Spinal cord (tissue), 10 donors: ENCODE measurements around the gene HSPA5. TPM values are rescaled to one million over a fixed set of nuclear protein-coding genes. Genes with fewer than 3 reads are reported as not detected.
"Not testable (repeated sequence)": the region's sequence is repeated elsewhere in the genome, so short reads cannot be mapped to it uniquely, and the experiment has no call there.

ENCODE experiments used
- DNase-seq, 6 donors: peaks; one replicate each; pipeline versions ENCODE4 v3.0.0 to v3.0.0-alpha.2; 2013 to 2015; ENCODE audit warnings: low spot score in 6 of 6, low read depth in 4 of 6
- H3K27ac ChIP-seq: one replicate; pipeline ENCODE4 v1.5.1; 2013; ENCODE audit warnings: low read depth, low read length, control low read depth
- H3K27me3 ChIP-seq: one replicate; pipeline ENCODE4 v1.6.1; 2013; ENCODE audit warnings: low read length; ENCODE audit not compliant: control insufficient read depth, insufficient read depth
- H3K36me3 ChIP-seq: one replicate; pipeline ENCODE4 v1.6.1; 2013; ENCODE audit warnings: low read length; ENCODE audit not compliant: control insufficient read depth, insufficient read depth
- H3K4me1 ChIP-seq: one replicate; pipeline ENCODE4 v1.6.1; 2013; ENCODE audit warnings: low read length; ENCODE audit not compliant: control insufficient read depth, insufficient read depth
- H3K4me3 ChIP-seq: one replicate; pipeline ENCODE4 v1.5.1; 2013; ENCODE audit warnings: low read depth, low read length, control low read depth
- H3K9me3 ChIP-seq: one replicate; pipeline ENCODE4 v1.6.1; 2013; ENCODE audit warnings: low read length; ENCODE audit not compliant: control insufficient read depth, insufficient read depth
- WGBS: methylation state at CpG from one replicate; pipeline ENCODE4 v1.1.5; 2013; ENCODE audit warnings: missing lambda C conversion rate; ENCODE audit not compliant: insufficient coverage; 5-methylcytosine and 5-hydroxymethylcytosine counted together
- long read RNA-seq, 4 donors: transcript quantifications; one replicate each; lab custom pipeline, GENCODE V29; 2026
- polyA plus RNA-seq, 2 donors: library from polyadenylated mRNA; unstranded; fragments of 120-200 nt; gene quantifications; one replicate each; pipeline ENCODE4 v1.2.1, GENCODE V29; 2013; ENCODE audit not compliant: insufficient read length in 2 of 2
- total RNA-seq, 2 donors: library from RNA; depleted of rRNA in 1 of 2; stranded (reverse); fragments of 120-200 nt in 1 of 2; fragments of >200 nt in 1 of 2; gene quantifications; one replicate each; pipeline versions ENCODE4 v1.2.3 to v1.2.4, GENCODE V29; 2013 to 2014
- donor health status: healthy.

The HSPA5 gene
- total RNA-seq, result 10 to 100 TPM; 65.0 to 86.9 TPM
- 100 to 1,000 TPM; 198 TPM for polyA plus RNA-seq
- long read RNA-seq, donor 1, transcript HSPA5-201 (8 exons, 3,908 nt), result major isoform, 105 of 161 reads
- long read RNA-seq, donor 1, partial matches to known transcripts, result 56 of 161 reads
- long read RNA-seq, donor 1, other reads (novel, unspliced or antisense), result 0 of 161 reads
- long read RNA-seq, donor 2, transcript HSPA5-201 (8 exons, 3,908 nt), result major isoform, 44 of 49 reads
- long read RNA-seq, donor 2, partial matches to known transcripts, result 5 of 49 reads
- long read RNA-seq, donor 2, other reads (novel, unspliced or antisense), result 0 of 49 reads
- long read RNA-seq, donor 3, transcript HSPA5-201 (8 exons, 3,908 nt), result major isoform, 48 of 90 reads
- long read RNA-seq, donor 3, partial matches to known transcripts, result 42 of 90 reads
- long read RNA-seq, donor 3, other reads (novel, unspliced or antisense), result 0 of 90 reads
- long read RNA-seq, donor 4, transcript HSPA5-201 (8 exons, 3,908 nt), result major isoform, 105 of 270 reads
- long read RNA-seq, donor 4, partial matches to known transcripts, result 165 of 270 reads
- long read RNA-seq, donor 4, other reads (novel, unspliced or antisense), result 0 of 270 reads

- WGBS, result under 1% methylated on average over 59 of the region's 59 CpGs
Measured at GRCh38 chr9:125241000-125241862, at the start of gene HSPA5. HSPA5 (minus strand) TSS chr9:125241343; CDS start chr9:125241126, 217 bp downstream.

DNA sequence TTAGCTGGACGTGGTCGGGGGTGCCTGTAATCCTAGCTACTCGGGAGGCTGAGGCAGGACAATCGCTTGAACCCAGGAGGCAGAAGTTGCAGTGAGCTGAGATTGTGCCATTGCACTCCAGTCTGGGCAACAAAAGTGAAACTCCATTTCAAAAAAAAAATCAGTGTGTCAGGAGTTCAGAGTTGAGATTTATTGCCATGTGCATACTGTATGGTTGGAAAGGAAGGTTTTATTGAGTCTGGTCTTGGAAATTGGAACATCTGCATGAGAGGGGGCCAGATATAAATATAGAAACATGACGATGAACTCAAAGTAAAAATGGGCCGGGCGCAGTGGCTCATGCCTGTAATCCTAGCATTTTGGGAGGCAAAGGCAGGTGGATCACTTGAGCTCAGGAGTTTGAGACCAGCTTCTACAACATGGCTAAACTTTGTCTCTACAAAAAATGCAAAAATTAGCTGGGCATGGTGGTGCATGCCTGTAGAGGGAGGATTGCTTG, 45.8 kb upstream of the HSPA5 start:
- not testable (repeated sequence) for DNase-seq, H3K27ac ChIP-seq, H3K4me3 ChIP-seq, H3K4me1 ChIP-seq, H3K27me3 ChIP-seq, H3K36me3 ChIP-seq, H3K9me3 ChIP-seq
- WGBS, result 96% methylated on average over 7 of the region's 7 CpGs

More at GRCh38 chr9:125241000-125241862, at the start of gene HSPA5:
- peak; percentile 98 to 100 (median 100) for DNase-seq
- no peaks in the 10 kb centered on the region for H3K27me3 ChIP-seq
- peaks cover 22% of the 10 kb centered on the region for H3K4me1 ChIP-seq
- peak within 1 kb of the TSS; percentile 97 for H3K27ac ChIP-seq
- peak within 1 kb of the TSS; percentile 98 for H3K4me3 ChIP-seq
- H3K36me3 ChIP-seq, result peaks cover 28% of the 10 kb centered on the region
- H3K9me3 ChIP-seq, result no peaks in the 10 kb centered on the region

DNA sequence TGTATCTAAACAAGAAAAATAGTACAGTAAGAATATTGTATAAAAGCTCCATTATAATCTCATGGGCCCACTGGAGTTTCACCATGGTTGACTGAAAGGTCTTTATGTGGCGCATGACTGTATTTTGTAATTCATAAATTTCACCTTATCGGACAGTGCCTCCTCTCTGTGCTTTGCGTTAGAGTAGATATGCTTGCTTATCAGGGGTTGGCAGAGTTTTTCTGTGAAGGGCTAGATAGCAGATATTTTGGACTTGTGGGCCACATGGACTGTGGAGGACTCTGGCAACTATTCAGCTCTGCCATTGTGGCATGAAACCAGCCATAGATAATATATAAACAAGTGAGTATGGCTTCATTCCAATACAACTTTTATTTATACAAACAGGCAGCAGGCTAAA, 43.7 kb upstream of the HSPA5 start:
- Histone ChIP-seq H3K36me3 (peaks cover 4% of the 10 kb centered on the region), H3K9me3 (no peaks in the 10 kb centered on the region), H3K27me3 (no peaks in the 10 kb centered on the region), H3K4me3 (no peak overlapping the region), H3K4me1 (no peaks in the 10 kb centered on the region), H3K27ac (no peak overlapping the region)
- 50% methylated on average over 2 of the region's 3 CpGs for WGBS
- DNase-seq, result no peak

- H3K36me3 ChIP-seq, result no peaks in the 10 kb centered on the region
- H3K4me1 ChIP-seq, result no peaks in the 10 kb centered on the region
- no CpG with 5 or more reads among the region's 4 CpGs for WGBS
- peak in 1 of 6 donors; percentile 70 for DNase-seq
- H3K27me3 ChIP-seq, result no peaks in the 10 kb centered on the region
- no peak overlapping the region for H3K4me3 ChIP-seq
- no peaks in the 10 kb centered on the region for H3K9me3 ChIP-seq
- H3K27ac ChIP-seq, result no peak overlapping the region
Measured at GRCh38 chr9:125280945-125281344, 39.8 kb upstream of the HSPA5 start.

GRCh38 chr9:125277411-125277810, 36.3 kb upstream of the HSPA5 start:
- Histone ChIP-seq H3K4me1 (no peaks in the 10 kb centered on the region), H3K27ac (no peak overlapping the region), H3K4me3 (no peak overlapping the region), H3K27me3 (no peaks in the 10 kb centered on the region), H3K36me3 (no peaks in the 10 kb centered on the region), H3K9me3 (no peaks in the 10 kb centered on the region)
- no peak for DNase-seq

DNA sequence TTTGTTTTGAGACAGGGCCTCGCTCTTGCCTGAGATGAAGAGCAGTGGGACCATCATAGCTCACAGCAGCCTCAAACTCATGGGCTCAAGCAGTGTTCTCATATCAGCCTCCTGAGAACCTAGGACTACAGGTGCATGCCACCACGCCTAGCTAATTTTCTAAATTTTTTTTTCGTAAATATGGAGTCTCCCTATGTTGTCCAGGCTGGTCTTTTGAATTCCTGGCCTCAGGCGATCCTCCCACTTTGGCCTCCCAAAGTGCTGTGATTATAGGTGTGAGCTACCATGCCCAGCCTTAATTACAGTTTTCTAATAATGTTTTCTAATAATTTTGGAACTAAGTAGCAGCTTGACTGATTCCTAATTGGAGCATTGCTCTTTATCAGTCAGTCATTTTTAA, 35.6 kb upstream of the HSPA5 start:
- 100% methylated on average over 2 of the region's 4 CpGs for WGBS
- Histone ChIP-seq H3K36me3 (no peaks in the 10 kb centered on the region), H3K9me3 (no peaks in the 10 kb centered on the region), H3K4me1 (no peaks in the 10 kb centered on the region), H3K4me3 (no peak overlapping the region), H3K27ac (no peak overlapping the region), H3K27me3 (no peaks in the 10 kb centered on the region)
- no peak for DNase-seq

DNA sequence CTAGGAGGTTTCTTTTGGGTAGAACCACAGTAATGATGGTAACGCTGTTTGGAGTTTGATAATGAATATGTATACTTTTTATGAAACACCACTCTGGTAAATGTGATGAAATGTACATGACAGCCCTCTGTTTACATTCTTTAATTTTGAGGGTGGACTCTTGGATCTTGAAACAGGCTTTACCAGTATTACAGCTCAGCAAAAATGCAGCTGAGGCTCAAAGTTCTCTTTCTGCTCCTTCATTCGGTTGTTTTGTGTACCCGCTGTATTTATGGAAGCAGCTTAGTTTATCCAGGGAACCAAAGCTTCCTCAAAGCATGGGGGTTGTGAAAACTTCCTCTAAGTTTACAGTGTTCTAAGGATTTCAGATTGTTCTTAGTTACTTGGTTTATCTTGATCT, 31.6 kb upstream of the HSPA5 start:
- Histone ChIP-seq H3K36me3 (peaks cover 3% of the 10 kb centered on the region), H3K27ac (peak overlapping the region; percentile 64), H3K27me3 (no peaks in the 10 kb centered on the region), H3K9me3 (no peaks in the 10 kb centered on the region), H3K4me1 (no peaks in the 10 kb centered on the region), H3K4me3 (no peak overlapping the region)
- DNase-seq, result no peak
- no CpG with 5 or more reads among the region's 3 CpGs for WGBS

GRCh38 chr9:125271081-125271480, 29.9 kb upstream of the HSPA5 start:
- Histone ChIP-seq H3K4me1 (no peaks in the 10 kb centered on the region), H3K9me3 (no peaks in the 10 kb centered on the region), H3K27me3 (no peaks in the 10 kb centered on the region), H3K4me3 (no peak overlapping the region), H3K27ac (no peak overlapping the region), H3K36me3 (peaks cover 9% of the 10 kb centered on the region)
- no CpG with 5 or more reads among the region's 5 CpGs for WGBS
- no peak for DNase-seq

DNA sequence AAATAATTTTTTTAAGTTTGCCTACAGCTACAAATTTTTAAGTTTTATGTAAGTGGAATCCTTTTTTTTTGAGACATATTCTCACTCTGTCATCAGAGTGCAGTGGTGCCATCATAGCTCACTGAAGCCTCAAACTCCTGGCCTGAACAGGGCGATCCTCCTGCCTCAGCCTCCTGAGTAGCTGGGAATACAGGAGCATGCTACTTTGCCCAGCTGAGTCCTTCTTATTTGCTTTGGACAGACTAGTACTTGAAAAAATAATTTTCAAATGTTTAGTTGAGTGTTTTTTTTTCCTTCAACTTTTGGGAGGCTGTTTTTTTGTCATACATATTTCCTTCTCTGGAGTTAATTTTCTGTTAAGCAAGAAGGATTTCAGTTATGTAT, 27.9 kb upstream of the HSPA5 start:
- Histone ChIP-seq H3K36me3 (peaks cover 20% of the 10 kb centered on the region), H3K27ac (no peak overlapping the region), H3K27me3 (no peaks in the 10 kb centered on the region), H3K4me1 (no peaks in the 10 kb centered on the region), H3K9me3 (no peaks in the 10 kb centered on the region), H3K4me3 (no peak overlapping the region)
- WGBS, result 80% methylated on average over 1 of the region's 1 CpG
- DNase-seq, result no peak
